ENCODE measurements around the gene TSPAN9. TPM values are rescaled to one million over a fixed set of nuclear protein-coding genes. Genes with fewer than 3 reads are reported as not detected.

The TSPAN9 gene
- total and polyA plus RNA-seq, 9 donors, result 24.9 to 72.3 (median 55.7) TPM

GRCh38 chr12:3247077-3247476 is 169.9 kb downstream of the TSPAN9 start:
- H3K4me3 ChIP-seq, result no peak overlapping the region
- no peak overlapping the region for H3K27ac ChIP-seq
- peaks cover 7% of the 10 kb centered on the region for H3K4me1 ChIP-seq (ENCODE audit: insufficient read depth)
- 60 to 62% (median 61%) methylated on average over 11 of the region's 11 CpGs for WGBS, 3 donors
- H3K36me3 ChIP-seq, result no peaks in the 10 kb centered on the region
- TF ChIP-seq EP300 (IDR thresholded peaks at IDR 0.05) (no peak), POLR2A (IDR thresholded peaks at IDR 0.05) (no peak), CTCF (IDR thresholded peaks at IDR 0.05) (no peak)
- no peak for DNase-seq
- intact Hi-C loops (cut with DNase I), result no loop called here
- no peaks in the 10 kb centered on the region for H3K9me3 ChIP-seq
- no peaks in the 10 kb centered on the region for H3K27me3 ChIP-seq

DNA sequence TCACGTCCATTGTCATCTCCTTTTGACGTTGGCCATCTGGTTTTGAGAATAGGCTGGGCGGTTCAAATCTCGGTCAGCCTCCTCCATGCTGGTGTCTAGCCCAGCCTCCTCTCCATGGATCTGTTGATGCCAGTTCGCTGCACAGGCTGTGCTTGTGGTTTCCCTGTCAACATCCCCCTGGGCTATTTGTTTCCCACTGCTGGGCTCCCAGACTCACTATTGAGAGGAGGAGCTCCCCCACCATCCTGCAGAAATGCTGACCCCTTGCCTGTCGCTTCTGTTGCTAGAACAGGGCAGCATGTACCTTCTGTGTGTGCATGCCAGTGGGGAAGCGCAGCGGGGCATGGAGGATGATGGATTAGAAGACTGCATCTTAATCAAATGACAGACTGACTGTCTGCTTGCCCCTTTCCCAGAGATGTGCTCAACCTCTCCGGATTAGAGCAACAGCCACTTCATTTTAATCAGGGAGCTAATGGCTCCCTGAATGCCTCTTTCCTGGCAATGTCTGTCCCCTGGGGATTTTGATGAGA is 170.5 kb downstream of the TSPAN9 start:
- TF ChIP-seq EP300 (IDR thresholded peaks at IDR 0.05) (no peak), CTCF (IDR thresholded peaks at IDR 0.05) (no peak), POLR2A (IDR thresholded peaks at IDR 0.05) (no peak)
- Histone ChIP-seq H3K36me3 (no peaks in the 10 kb centered on the region), H3K4me1 (ENCODE audit: insufficient read depth) (peaks cover 10% of the 10 kb centered on the region), H3K9me3 (no peaks in the 10 kb centered on the region), H3K27ac (no peak overlapping the region), H3K27me3 (no peaks in the 10 kb centered on the region), H3K4me3 (no peak overlapping the region)
- intact Hi-C loops (cut with DNase I), result no loop called here
- 89 to 91% (median 89%) methylated on average over 9 of the region's 9 CpGs for WGBS, 3 donors
- DNase-seq, result no peak

- no peak for DNase-seq
- TF ChIP-seq CTCF (IDR thresholded peaks at IDR 0.05) (no peak), POLR2A (IDR thresholded peaks at IDR 0.05) (no peak), EP300 (IDR thresholded peaks at IDR 0.05) (no peak)
- 89 to 94% (median 90%) methylated on average over 16 of the region's 16 CpGs for WGBS, 3 donors
- peaks cover 20% of the 10 kb centered on the region for H3K4me1 ChIP-seq (ENCODE audit: insufficient read depth)
- intact Hi-C loops (cut with DNase I), result no loop called here
- no peaks in the 10 kb centered on the region for H3K36me3 ChIP-seq
- H3K27ac ChIP-seq, result no peak overlapping the region
- no peak overlapping the region for H3K4me3 ChIP-seq
- H3K9me3 ChIP-seq, result no peaks in the 10 kb centered on the region
- H3K27me3 ChIP-seq, result no peaks in the 10 kb centered on the region
Observed at GRCh38 chr12:3249081-3249800, 172.1 kb downstream of the TSPAN9 start.

DNA sequence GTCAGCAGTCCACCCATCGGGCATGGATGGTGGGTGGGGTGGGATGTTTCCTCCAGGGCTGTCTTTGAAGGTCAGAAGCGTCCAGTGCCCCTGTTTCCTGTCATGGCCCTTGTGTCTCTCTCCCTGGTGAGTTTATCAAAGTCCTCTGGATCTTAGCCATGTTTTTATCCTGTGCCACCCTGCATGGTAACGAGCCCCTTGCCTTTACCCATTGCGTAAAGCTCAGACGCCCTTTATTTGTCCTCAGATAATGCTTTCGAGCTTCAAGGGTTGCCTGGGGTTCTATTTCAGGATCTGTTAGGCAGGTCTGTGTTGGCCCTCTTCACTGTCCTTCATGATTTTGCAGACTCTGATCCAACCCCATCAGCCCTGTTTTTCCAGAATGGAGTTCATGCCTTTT is 172.9 kb downstream of the TSPAN9 start:
- H3K27ac ChIP-seq, result no peak overlapping the region

More for the DNA sequence above, 172.9 kb downstream of the TSPAN9 start:
- intact Hi-C loops (cut with DNase I), result no loop called here
- Histone ChIP-seq H3K27me3 (no peaks in the 10 kb centered on the region), H3K9me3 (no peaks in the 10 kb centered on the region), H3K4me1 (ENCODE audit: insufficient read depth) (peaks cover 20% of the 10 kb centered on the region), H3K4me3 (no peak overlapping the region), H3K36me3 (no peaks in the 10 kb centered on the region)
- 88 to 94% (median 93%) methylated on average over 6 of the region's 6 CpGs for WGBS, 3 donors
- TF ChIP-seq CTCF (IDR thresholded peaks at IDR 0.05) (no peak), POLR2A (IDR thresholded peaks at IDR 0.05) (no peak), EP300 (IDR thresholded peaks at IDR 0.05) (no peak)
- DNase-seq, result no peak
